A204.1 (cell line): ENCODE results near the gene EPB41L2.
"Not testable (repeated sequence)": the region's sequence is repeated elsewhere in the genome, so short reads cannot be mapped to it uniquely, and the experiment has no call there.

ENCODE experiments used
- FAIRE-seq: peaks from 2 replicates; lab custom pipeline; 2012; peaks lifted over from hg19 to GRCh38; lab: Jason Lieb, UNC

EPB41L2 gene

DNA sequence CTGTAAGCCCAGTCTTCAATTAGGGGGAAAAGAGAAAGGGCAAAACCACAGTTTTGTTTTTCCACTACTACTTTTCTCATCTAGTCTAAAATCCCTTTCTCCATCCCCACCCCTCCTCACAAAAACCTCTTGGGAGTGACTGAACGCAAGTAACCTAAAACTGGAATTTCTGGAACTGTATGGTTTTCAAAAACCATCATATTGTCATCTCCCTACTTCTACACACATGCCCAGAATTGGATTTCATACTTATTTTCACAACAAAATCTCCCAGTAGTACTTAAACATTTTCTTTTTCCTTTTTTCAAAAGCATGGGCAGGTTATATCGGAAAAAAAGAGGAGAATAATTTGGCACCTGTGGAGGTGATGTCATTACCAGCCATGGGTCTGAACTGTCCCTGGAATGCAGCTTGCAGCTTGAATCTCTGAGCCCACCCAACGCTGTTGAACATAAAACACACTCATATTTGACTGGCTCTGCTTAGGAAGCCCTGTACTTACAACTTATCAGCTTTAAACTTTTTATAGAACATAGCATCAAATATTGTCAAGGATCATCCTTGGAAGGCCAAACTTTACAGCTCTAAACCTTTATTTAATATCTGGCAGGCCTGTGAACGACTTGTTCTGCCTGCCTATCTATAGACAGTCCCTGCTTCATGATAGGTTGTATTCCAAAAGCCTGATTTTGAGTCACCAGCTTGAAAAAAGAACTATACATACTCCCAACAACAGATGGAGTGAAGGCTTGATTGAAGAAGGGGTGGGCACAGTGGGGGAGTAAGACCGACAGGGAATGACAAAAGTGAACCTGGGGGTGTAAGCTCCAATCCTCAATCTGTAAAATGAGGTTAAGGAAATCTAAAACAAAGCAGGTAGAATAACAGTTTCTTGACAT is 59.3 kb downstream of the EPB41L2 start:
- no peak for FAIRE-seq

DNA sequence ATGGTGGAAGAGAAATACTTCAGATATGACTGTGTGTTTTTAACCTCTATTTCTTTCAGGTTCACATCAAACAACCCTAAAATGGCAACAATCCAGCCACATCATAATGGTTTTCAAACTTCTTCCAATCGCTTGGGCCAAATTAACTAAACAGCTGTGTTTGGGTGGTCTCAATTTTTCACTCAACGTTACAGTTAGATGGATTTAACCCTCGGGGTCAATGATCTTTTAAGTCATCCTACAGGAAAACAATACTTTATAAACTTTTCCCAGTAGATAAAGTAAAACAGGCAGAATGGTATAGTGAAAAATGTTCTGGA is 60.4 kb downstream of the EPB41L2 start:
- FAIRE-seq, result no peak

DNA sequence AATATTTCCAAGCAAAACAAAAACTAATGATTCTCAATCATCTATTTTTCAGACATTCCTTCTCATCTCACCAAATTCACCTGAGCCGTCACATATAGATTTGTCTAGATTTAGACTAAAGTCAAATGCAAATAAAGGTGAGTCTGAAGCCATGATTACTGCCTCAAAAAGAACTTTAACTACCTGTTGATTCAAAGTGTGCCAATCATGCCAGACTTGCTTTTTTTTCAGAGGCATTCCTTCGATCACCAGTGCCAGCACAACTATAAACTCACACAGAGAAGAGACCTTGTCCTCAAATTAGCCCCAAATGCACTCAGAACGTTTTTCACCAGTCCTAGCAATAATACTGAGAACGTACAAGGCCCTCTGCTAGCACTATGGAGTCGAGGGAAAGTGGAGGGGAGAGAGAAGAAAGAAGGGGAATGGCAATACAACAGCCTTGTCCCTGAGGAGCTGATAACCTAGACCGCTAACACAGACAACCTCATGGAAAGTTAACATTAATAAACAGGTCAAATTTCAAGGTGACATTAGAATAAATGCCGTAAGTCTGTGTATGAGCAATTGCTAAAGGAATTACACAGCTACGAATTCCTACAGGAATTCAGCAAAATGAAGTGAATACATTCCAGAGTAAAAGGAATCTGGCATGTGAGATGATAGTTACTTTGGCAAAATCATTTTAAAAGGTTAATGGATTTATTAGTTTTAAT is 60.9 kb downstream of the EPB41L2 start:
- FAIRE-seq, result no peak

DNA sequence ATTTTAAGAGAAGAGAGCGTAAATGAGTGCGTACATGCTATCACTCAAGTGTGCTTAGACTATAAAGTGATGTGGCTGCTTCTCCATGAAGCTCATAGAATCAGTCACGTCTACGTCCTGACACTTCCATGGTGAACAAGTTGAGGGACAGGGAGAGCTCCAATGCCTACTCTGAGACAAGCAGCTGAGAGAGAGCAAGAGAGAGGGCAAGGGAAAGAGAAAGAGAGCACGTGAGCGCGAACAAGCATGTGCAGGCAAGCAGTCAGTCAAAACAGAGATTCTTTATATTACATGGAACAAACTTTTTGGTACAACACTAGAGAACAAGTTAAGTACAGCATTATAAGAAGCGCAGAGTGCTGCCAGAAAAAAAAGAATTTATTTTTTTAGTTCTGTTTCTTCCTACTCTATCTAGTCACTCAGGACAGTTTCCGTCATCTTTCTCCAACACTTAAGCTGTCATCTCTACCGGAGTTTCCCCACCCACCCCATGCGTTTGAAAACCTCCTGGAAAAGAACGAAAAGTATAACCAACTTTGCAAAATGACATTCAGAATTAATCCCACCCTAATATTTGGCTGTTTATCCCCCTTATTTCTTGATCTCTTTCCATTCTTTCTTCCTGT is 61.8 kb downstream of the EPB41L2 start:
- FAIRE-seq, result no peak

DNA sequence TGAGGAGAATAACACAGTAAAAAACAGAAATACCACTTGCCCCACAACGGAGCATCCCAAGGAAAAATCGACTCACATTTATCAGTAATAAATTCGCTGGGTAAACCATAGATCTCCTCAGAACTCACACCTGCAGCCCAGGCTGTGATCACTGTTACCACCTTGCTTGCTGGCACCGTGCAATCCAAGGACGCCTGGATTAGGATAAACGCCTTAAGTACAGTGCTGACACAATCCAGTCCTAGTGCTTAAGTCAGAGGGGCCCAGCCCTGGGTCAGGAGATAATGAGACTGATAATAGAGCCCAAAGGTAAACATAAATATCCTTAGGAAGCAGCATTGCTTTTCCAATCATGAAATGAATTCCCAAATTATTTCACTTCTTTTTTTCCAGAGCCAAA is 62.5 kb downstream of the EPB41L2 start:
- FAIRE-seq, result no peak

DNA sequence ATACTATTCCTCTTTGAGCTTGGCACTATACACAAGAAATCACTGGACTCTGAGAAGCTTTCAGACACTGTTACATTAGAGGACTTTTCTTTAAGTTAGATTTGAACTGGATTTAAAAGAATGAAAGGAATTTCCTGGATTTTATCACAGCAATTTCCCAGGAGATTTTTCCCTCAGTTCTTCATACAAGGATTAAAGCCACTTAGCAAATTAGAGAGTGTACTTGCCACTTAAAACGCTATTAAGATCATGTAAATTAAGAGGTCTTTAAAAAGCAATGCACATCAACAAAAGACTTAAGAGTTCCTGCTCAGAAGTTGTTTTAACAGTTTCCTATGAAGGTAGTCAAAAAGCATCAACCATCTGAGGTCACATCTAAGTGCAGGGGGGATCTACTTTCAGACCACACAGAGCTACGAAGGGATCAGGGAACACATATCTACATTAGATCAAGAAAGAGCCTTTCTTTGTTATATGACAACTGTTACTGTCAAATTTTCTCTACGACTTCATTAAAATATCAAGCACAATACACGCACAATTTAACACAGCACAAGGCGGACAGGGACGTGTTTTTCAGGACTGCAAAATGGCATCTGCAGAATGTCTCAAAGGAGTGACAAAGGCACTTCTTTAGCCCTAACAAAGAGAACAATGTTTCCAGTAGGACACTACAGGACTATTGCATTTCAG is 65.8 kb downstream of the EPB41L2 start:
- FAIRE-seq, result no peak

DNA sequence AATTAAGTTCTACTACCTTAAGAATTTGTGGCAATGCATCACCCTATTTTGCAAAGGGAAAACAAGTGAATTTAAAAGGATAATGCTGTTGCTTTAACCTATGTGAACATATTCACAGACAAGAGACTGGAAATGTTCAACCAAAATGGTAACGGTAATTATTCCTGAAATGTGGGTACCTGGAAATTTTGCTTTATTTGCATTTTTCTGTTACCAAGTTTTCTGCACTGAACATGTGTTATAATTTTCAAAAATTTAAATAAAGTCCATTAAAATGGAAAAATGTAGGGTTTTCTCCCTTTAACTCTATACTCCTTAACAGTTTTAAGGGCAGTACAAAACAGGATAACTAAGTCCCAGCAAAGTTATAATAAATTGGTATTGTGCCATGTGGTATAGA is 66.4 kb downstream of the EPB41L2 start:
- FAIRE-seq, result no peak

DNA sequence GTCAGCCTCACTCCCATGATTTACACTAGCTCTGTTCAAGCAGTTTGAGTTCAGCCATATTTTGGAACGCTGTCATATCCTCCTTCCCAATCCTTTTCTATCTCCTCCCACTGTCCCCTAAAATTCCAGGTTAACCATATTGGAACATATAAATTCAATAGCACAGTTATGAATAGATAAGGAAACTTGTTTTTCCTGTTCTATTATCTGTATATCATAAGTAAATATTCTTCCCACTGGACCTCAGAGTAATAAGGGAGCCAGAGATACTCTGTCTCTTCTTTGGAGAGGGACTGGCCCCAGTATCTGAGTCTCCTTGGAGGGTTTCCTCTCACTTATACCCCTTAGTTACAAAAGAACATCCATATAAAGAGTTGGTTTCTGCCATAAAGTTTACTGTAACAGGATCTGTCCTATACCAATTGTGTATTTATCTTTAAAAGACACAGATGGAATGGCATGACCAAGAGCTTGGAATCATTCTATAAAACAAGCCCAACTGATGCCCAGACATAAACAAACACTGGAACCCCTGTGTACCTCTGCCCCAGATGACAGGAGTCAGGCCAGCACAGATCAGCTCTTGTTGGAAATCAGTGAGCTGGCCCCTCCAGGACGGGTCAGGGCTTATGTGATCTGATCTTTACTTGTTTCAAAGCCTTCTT is 67.1 kb downstream of the EPB41L2 start:
- FAIRE-seq, result no peak

DNA sequence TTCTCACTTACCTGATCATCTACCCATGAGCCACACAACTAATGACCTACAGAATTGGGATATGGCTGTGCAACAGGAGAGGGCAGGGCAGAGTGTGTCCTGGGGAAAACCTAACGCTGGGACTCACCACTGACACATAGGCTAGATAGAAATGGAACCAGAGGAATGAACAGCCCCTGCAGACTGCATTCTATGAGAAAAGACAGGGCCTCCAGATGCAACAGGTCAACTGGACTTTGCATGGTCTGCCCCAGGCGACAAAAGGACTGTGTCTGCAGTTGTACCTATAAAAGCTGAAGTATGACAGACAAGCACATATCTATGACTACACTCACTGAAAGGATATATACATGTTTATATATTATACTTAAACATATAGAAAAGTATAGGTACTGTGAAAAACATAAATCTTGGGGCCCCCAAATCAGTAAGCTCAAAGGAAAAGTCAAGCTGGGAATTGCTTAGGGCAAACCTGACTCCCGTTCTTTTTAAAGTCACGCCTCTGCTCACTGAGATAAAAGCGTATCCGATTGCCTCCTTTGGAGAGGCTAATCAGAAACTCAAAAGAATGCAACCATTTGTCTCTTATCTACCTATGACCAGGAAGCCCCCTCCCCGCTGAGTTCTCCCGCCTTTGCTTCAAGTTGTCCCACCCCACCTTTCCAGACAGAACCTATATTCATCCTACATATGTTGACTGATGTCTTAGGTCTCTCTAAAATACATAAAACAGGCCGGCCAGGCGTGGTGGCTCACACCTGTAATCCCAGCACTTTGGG is 68.5 kb downstream of the EPB41L2 start:
- no peak for FAIRE-seq

DNA sequence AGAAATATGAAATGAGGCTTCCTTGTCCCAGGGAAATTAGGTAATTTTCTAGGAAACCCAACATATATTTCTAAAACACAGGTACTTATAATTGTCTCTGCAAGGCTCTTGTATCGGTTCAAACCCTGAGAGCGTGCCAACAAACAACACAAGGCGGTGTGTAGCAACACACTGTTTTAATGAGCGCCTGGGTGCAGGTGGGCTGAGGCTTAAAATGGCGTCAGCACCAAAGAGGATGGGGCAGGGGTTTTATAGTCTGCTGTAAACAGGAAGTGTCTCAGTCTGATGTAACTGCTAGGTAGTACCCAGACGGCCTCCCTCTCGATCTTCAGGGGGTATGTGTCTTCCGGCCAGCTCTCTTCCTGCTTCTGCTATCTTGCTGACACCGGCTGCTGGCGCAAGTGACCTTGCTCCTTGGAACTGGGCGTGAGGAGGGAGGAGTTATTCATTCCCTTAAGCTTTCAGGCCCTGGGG is 69.7 kb downstream of the EPB41L2 start:
- no peak for FAIRE-seq

DNA sequence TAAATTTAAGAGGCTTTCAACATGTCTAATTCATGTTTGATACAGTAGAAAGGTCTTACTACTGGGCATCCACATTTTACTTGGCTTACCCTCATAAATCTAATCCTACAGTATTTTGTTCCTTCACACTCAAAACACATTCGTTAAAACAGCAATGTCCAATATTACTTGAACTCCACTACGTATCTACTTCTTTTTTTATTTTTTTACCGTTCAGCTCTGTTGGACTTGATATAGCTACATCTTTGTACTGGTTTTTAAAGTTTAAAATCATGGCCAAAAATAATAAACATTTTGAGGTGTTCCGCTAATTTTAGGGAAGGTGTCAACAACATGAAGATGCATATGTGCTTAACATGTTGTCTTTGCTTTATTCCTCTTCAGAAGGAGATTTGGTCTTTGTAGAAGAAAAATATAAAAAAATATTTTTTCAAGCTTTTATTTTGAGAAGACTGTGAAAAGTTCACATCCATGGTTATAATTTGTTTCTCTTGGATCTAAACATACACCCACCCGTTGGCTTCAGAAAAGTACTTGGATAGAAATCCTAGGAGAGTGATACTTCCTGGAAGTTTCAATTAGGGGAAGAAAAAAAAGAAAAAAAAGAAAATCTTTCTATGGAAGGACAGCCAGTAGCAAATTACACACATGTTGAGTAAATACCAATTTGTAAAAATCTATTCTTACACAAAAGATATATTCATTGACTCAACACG is 71.5 kb downstream of the EPB41L2 start:
- no peak for FAIRE-seq

DNA sequence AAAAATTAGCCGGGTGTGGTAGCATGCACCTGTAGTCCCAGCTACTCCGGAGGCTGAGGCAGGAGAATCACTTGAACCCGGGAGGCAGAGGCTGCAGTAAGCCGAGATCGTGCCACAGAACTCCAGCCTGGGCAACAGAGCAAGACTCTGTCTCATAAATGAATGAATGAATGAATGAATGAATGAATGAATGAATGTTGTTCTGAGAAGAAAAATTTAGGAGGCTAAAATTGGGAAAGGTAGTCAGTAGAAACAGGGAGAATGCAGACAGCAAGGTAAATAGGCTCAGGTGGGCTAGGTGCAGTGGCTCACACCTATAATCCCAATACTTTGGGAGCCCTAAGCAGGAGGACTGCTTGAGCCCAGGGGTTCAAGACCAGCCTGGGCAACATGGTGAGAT is 75.5 kb downstream of the EPB41L2 start:
- not testable (repeated sequence) for FAIRE-seq

DNA sequence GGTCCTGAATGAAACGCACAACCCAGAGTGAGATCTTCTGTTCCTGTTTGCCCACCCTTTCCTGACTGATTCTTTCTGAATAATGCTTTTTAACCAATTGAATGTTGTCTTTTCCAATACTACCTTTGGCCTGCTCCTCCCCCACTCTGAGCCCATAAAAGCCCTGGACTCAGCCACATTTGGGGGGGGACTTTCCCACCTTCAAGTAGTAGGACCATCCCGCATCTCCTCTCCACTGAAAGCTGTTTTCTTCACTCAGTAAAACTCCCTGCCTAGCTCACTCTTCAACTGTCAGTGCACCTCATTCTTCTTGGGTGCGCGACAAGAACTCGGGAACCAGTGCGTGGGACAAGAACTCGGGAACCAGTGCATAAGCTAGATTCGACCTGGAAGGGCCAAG is 77.9 kb downstream of the EPB41L2 start:
- FAIRE-seq, result no peak

DNA sequence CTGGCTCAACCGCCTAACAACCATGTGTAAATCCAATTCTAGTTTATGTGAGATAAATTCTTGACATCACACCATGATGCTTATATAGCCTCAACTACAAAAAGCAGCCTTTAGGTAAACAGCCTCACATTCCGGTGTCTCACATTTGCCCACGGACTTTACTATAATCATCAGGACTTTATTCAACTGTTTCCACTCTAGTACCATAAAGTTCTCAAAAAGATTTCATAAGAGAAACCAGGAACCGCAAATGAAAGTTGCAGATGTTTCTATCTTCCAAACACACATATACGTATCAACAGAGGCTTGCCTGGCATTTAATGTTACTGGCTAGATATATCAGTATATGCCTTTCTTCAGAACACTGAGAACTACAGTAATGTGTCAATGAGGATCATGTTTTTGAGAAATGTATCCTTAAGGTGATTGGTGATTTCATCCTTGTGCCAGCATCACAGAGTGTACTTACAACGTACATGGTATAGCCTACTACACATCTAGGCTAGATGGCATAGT is 80.0 kb downstream of the EPB41L2 start:
- no peak for FAIRE-seq

DNA sequence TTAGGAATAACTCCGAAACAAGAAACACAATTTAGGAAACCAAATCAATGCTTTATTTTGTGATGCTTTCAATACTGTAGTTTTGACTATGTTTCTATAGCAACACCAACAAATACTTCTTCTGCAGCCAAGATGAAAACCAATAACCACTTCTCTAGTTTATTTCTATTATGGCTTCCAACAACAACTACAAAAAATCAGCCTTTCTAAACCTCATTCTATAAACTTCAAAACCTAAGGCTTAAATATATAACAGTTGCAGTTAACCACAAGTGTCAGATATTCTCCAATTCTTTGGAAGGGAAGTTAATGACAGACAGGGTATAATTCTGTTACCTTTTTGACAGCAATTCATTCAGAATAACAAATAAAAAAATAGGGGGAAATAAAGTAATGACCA is 80.9 kb downstream of the EPB41L2 start:
- no peak for FAIRE-seq

DNA sequence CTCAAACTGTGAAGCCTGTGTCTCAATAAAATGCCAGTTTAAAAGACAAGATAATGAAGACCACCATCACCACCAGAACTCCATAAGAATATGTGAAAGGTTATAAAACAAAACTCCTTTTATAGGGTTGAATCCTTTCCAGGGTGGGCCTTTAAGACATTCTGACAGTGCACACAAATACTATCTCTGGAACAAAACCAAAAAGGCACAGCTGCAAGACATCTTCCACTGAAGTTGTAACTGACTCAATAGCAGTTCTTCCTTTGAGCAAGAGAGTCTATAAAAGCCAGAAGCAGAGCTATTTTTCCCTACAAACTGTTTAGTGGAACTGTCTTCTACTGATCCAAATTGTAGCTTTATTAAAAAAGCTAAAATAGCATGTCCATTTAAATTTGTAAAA is 81.6 kb downstream of the EPB41L2 start:
- no peak for FAIRE-seq

DNA sequence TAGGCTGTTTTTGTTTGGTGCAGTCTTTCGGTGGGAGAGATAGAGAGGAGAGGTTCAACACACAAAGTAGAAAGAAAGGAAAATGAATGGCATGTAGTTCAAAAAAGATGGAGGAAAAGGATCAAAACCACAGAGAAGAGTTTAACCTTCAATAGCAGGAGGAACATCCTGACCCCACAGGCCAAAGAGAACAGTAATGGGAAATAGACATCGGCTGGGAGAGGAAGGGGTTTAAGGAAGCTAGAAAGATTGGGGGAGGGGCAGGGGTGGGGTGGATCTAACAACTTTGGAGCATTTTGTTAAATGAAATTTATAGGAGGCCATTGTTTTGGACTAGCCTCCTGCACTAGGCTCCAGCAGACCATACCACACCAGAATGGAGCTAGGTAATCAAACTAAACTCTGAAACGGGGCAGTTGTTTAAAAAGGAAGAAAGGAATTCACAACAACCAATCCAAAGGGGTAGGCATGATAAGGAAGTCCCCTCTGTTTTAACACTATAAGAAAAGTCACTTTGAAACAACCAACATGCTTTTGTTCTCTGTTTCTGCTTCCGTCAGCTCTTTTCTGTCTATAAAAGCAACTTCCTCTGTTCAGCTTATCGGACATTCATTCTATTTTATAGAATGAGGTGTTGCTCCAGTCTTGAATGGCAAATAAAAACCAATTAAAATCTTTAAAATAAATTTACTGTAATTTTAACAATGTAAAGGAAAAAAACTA is 82.6 kb downstream of the EPB41L2 start:
- FAIRE-seq, result no peak

DNA sequence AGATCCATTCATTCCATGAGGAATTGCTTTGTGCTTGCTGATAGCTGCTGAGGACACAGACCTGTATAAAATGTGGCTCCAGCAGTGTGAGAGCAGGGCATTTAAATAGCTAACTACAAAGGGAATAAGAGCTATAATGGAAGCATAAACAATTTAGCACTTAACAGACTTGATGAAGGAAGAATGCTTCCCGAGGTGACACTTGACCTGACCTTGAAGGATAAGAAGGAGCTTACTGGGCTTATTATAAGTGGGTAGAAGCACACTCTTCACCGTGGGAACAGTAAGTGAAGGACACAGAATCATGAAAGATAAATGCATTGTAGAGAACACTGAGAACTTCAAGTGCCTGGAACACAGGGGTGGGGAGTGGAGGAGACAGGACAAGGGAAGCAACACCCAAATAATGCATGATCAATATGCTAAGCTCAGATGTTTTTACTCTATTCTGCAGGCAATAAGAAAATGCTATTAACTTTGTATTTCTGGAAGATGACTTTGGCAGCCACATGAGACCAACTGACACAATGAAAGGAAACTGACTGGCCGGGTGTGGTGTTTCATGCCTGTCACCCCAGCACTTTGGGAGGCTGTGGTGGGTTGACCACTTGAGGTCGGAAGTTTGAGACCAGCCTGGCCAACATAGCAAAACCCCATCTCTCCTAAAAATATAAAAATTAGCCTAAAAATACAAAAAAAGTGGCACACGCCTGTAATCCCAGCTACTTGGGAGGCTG is 84.2 kb downstream of the EPB41L2 start:
- no peak for FAIRE-seq

DNA sequence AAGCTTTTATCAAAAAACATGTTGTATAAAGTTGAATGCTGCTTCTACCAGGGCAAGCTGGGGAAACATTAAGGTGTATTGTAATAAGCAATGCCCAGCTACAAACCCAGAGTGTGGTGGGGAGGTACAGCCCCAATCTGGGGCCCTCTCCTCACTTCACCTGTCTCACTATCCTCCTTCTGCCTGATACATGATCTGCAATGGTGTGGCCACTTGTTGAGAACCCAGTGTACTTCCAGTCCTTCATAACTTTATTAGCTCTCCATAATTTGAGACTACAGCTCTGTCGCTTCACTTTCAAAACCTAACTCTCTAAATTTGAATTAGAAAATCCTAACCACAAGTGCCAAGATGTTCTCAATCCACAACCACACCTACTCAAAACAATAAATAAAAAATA is 84.9 kb downstream of the EPB41L2 start:
- FAIRE-seq, result no peak
